Mucosa of descending colon (tissue), 3 donors: Measurements from ENCODE around the gene ZNF318. TPM values are rescaled to one million over a fixed set of nuclear protein-coding genes. Genes with fewer than 3 reads are reported as not detected.

Experiments used
- ATAC-seq: fragments of 200-7000 bp; cut with Tn5 transposase; one replicate; pipeline ENCODE4 v1.9.1; 2020; ENCODE audit warnings: mild to moderate bottlenecking, moderate library complexity
- DNase-seq, 3 donors: peaks; one replicate each; pipeline ENCODE4 v3.0.0-alpha.2; 2020
- H3K36me3 ChIP-seq: fragments of 200-600 bp; one replicate; pipeline ENCODE4 v1.8.0; 2021; ENCODE audit warnings: low read depth, mild to moderate bottlenecking
- H3K4me1 ChIP-seq: fragments of 200-600 bp; one replicate; pipeline ENCODE4 v1.8.0; 2021; ENCODE audit warnings: low read depth, mild to moderate bottlenecking
- H3K4me3 ChIP-seq: fragments of 200-600 bp; one replicate; pipeline ENCODE4 v1.8.0; 2021; ENCODE audit warnings: mild to moderate bottlenecking
- H3K9me3 ChIP-seq: fragments of 200-600 bp; one replicate; pipeline ENCODE4 v1.8.0; 2021; ENCODE audit warnings: mild to moderate bottlenecking
- intact Hi-C, 2 donors: fragments of 100-400 bp; cut with DNase I in 1 of 2; cut with micrococcal nuclease in 1 of 2; formaldehyde crosslinking; loops; one replicate each; pipeline versions ENCODE4 v1.11.0 to v1.11.1; 2022; cut with DNase I, micrococcal nuclease
- total RNA-seq, 3 donors: library from RNA; stranded (reverse); fragmentation: NEBNext Ultra II Directional in 2 of 3; extraction: Animal tissue kit (Norgen Biotek cat#: 25700) in 2 of 3; gene quantifications; one replicate each; pipeline versions ENCODE4 v1.2.1 to v1.2.4, GENCODE V29; 2021 to 2023
- TF ChIP-seq, protein P1 (sequence below): fragments of 200-600 bp; IDR thresholded peaks from one replicate; pipeline ENCODE4 v1.8.0; 2022; ENCODE audit warnings: antibody characterized with exemption, mild to moderate bottlenecking
- donor health status: DM: no; HTN: no; CAD: no; lungs with moderate emphysema.
- donor health status: DM: no; HTN: no; CAD: no.
- donor health status: DM: no; HTN: yes; CAD: no.

ZNF318 gene
- total RNA-seq, 3 donors from 2014 or later: 12.4 to 24.3 (median 16.9) TPM

DNA sequence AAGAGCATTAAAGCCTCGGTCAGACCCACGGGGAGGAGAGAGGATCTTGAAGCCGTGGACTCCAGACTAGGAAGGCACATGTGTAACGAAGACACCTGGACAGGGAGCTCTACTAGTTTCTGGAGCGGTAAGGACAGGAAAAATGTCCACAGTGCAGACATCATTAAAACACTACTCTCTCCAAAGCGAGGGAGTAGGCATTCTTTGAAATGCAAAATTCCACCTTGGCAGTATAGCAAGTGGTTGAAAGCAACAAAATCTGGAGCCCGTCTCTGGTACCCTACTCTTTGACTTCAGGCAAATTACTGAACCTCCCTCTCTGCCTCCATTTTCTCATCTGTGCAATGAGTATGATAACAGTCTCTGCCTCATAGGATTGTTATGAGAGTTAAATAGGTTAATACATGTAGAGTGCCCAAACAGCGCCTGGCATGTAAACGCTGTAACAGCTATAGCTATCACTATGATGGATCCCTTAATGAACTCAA, 60.4 kb downstream of the ZNF318 start:
- intact Hi-C loops: no loop called here
- H3K36me3 ChIP-seq: no peaks in the 10 kb centered on the region
- no peak overlapping the region for H3K4me3 ChIP-seq
- no peaks in the 10 kb centered on the region for H3K4me1 ChIP-seq
- TF ChIP-seq, protein P1, sequence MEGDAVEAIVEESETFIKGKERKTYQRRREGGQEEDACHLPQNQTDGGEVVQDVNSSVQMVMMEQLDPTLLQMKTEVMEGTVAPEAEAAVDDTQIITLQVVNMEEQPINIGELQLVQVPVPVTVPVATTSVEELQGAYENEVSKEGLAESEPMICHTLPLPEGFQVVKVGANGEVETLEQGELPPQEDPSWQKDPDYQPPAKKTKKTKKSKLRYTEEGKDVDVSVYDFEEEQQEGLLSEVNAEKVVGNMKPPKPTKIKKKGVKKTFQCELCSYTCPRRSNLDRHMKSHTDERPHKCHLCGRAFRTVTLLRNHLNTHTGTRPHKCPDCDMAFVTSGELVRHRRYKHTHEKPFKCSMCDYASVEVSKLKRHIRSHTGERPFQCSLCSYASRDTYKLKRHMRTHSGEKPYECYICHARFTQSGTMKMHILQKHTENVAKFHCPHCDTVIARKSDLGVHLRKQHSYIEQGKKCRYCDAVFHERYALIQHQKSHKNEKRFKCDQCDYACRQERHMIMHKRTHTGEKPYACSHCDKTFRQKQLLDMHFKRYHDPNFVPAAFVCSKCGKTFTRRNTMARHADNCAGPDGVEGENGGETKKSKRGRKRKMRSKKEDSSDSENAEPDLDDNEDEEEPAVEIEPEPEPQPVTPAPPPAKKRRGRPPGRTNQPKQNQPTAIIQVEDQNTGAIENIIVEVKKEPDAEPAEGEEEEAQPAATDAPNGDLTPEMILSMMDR: no peak
- DNase-seq (no peak), ATAC-seq (no peak)
- no peaks in the 10 kb centered on the region for H3K9me3 ChIP-seq

DNA sequence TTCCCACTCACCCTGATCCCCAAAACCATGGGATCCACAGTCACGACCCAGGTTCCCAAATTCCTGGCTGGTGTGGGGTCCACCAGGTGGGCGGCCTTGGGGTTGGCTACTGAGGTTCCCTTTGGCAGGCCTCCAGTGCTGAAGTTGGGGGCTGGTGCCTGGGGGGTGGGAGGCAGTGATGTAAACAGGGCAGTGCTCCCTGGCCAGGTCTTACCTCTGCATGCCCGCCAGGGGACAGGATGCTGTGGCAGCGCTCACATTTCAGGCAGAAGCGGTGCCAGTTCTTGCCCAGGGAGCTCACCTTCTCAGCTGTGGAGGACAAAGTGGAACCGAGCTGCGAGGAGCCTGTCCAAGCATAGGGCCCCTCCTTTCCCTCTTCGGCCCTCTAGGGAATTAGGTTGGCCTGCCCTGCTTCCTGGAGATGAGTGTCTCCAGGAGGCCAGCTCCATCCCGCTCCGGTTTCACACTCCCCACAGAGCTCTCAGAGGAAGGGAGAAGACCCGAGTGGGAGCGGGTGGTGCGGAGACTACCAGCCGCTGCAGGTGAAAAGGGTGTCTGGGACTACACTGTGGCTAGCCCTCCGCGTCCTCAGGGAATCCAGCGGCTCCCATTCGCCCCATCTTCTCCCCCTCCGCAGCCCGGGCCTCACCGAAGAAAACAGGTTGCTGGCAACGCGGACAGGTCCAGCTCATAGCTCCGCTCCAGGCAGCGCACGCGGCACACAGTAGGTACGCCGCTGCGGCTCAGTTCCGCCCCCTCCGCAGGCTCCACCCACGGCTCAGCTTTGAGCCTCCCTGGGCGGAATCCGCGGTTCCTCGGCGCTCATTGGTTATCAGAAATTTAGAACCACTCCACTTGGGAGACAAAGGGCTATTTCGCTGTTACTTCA, 61.1 kb downstream of the ZNF318 start, which contains the start of gene CRIP3:
Gene CRIP3 (minus strand): TSS at position 726 of the 889 bp plus-strand sequence. CDS start 34 bp downstream, at position 692.
- H3K36me3 ChIP-seq: no peaks in the 10 kb centered on the region
- no peaks in the 10 kb centered on the region for H3K4me1 ChIP-seq
- H3K4me3 ChIP-seq: no peak within 1 kb of the TSS
- peak in 1 of 3 donors; percentile 63 for DNase-seq
- H3K9me3 ChIP-seq: no peaks in the 10 kb centered on the region
- intact Hi-C loops: no loop called here
- TF ChIP-seq, protein P1: no peak
- peak; percentile 73 for ATAC-seq

DNA sequence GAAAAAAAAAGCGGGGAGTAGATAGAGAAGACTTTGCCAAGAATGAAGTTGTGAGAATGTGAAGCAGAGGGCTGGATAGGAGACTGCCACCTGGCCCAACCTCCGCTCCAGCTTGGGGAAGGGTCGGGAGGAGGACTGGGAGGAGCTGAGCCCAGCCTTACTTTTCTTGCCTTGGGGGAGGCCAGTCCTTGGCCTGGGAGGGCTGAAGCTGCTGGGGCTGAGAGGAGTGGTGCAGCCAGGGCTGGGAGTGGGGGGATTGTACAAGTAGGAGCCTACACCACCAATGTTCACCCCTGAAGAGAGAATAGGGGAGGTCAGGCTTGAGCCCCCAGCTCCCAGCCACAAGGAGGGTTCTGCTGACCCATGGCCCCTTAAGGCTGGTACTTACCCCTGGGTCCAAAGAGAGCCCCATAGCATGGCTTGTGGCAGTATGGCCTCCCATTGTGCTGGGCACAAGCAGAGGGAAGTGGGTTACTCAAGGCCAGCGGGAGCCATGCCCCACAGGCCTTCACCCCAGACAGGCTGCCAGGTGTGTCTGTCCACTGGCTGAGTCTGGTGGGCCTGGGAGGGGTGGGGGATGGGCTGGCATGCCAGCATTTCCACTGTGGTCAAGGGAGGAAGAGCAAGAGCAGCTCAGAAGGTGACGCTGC, 61.9 kb downstream of the ZNF318 start:
- no peak for ATAC-seq
- TF ChIP-seq, protein P1: no peak
- DNase-seq: no peak
- no peaks in the 10 kb centered on the region for H3K9me3 ChIP-seq
- H3K36me3 ChIP-seq: no peaks in the 10 kb centered on the region
- no peak overlapping the region for H3K4me3 ChIP-seq
- intact Hi-C loops: no loop called here
- no peaks in the 10 kb centered on the region for H3K4me1 ChIP-seq

DNA sequence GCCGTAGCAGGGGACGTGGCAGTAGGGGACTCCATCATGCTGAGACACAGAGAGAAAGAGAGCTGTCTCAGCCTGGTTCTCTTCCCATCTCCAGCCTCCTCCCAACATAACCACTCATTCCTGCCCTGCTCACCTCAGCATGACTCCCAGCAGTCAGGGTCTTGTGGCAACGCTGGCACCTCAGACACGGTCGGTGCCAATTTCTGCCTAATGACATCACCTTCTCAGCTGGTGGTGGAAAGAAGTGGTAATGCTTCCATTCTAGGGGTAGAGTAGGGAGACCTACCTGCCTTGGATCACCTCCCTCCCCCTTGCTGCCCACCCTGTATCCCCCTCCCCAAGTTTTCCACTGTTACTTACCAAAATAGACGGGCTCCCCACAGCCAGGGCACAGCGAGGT, 63.4 kb downstream of the ZNF318 start:
- intact Hi-C loops: no loop called here
- Histone ChIP-seq H3K4me1 (no peaks in the 10 kb centered on the region), H3K36me3 (no peaks in the 10 kb centered on the region), H3K9me3 (no peaks in the 10 kb centered on the region), H3K4me3 (no peak overlapping the region)
- TF ChIP-seq, protein P1: no peak
- DNase-seq (no peak), ATAC-seq (no peak)

DNA sequence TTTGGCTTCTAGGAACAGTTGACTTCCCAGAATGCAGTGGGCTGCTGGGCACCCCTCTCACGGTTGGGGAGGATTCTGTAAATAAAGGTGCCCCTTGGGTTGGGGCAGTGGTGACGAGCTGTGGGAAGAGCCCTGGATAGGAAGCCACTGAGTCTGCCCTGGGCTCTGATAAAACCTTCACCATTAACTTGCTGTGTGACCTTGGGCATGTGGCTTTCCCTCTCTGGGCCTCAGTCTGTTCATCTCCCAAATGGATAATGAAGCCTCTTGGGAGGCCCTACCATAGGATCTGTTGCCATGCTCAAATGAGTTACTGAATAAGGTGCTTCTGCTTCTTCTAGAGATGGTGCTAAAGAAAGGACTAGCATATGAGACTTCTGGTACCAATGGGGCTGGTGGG, 64.6 kb downstream of the ZNF318 start:
- H3K9me3 ChIP-seq: no peaks in the 10 kb centered on the region
- no peak for ATAC-seq

More for the DNA sequence above, 64.6 kb downstream of the ZNF318 start:
- Histone ChIP-seq H3K4me3 (no peak overlapping the region), H3K4me1 (no peaks in the 10 kb centered on the region), H3K36me3 (no peaks in the 10 kb centered on the region)
- no peak for DNase-seq
- TF ChIP-seq, protein P1: no peak
- intact Hi-C loops: no loop called here
